ENCODE results near the gene APOBEC3G.
A peak's percentile ranks its signal among the peaks of the same experiment; 100 is the strongest.

Gene APOBEC3G

GRCh38 chr22:39090426-39091064, 13.5 kb downstream of the APOBEC3G start:
- peaks cover 7% of the 10 kb centered on the region for H3K27me3 ChIP-seq (ENCODE audit: insufficient read depth, poor library complexity, severe bottlenecking)
- DNase-seq (ENCODE audit: low read depth in 1 of 2, low spot score in 1 of 2) = no peak
- TF ChIP-seq GABPA (IDR thresholded peaks at IDR 0.05; ENCODE audit: low read depth) (no peak), CTCF (IDR thresholded peaks at IDR 0.05; ENCODE audit: insufficient read depth, low read length) (no peak), POLR2AphosphoS5 (IDR thresholded peaks at IDR 0.05; ENCODE audit: low read depth) (no peak), SPI1 (IDR thresholded peaks at IDR 0.05; ENCODE audit: borderline replicate concordance, low read depth) (no peak)
- TF ChIP-seq, protein P1, sequence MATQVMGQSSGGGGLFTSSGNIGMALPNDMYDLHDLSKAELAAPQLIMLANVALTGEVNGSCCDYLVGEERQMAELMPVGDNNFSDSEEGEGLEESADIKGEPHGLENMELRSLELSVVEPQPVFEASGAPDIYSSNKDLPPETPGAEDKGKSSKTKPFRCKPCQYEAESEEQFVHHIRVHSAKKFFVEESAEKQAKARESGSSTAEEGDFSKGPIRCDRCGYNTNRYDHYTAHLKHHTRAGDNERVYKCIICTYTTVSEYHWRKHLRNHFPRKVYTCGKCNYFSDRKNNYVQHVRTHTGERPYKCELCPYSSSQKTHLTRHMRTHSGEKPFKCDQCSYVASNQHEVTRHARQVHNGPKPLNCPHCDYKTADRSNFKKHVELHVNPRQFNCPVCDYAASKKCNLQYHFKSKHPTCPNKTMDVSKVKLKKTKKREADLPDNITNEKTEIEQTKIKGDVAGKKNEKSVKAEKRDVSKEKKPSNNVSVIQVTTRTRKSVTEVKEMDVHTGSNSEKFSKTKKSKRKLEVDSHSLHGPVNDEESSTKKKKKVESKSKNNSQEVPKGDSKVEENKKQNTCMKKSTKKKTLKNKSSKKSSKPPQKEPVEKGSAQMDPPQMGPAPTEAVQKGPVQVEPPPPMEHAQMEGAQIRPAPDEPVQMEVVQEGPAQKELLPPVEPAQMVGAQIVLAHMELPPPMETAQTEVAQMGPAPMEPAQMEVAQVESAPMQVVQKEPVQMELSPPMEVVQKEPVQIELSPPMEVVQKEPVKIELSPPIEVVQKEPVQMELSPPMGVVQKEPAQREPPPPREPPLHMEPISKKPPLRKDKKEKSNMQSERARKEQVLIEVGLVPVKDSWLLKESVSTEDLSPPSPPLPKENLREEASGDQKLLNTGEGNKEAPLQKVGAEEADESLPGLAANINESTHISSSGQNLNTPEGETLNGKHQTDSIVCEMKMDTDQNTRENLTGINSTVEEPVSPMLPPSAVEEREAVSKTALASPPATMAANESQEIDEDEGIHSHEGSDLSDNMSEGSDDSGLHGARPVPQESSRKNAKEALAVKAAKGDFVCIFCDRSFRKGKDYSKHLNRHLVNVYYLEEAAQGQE (IDR thresholded peaks at IDR 0.05; ENCODE audit: insufficient replicate concordance, low read depth) = no peak
- no peak overlapping the region for H3K4me3 ChIP-seq (replicated peaks; ENCODE audit: insufficient read depth, low read length)
- no peak overlapping the region for H3K27ac ChIP-seq (replicated peaks)

GRCh38 chr22:39091126-39092081, 14.3 kb downstream of the APOBEC3G start:
- H3K27me3 ChIP-seq (ENCODE audit: insufficient read depth, poor library complexity, severe bottlenecking) = peaks cover 8% of the 10 kb centered on the region
- no peak overlapping the region for H3K27ac ChIP-seq (replicated peaks)
- DNase-seq (ENCODE audit: low read depth in 1 of 2, low spot score in 1 of 2) = no peak
- H3K4me3 ChIP-seq (replicated peaks; ENCODE audit: insufficient read depth, low read length) = no peak overlapping the region
- TF ChIP-seq GABPA (IDR thresholded peaks at IDR 0.05; ENCODE audit: low read depth) = no peak
- TF ChIP-seq SPI1 (IDR thresholded peaks at IDR 0.05; ENCODE audit: borderline replicate concordance, low read depth) = no peak
- no peak for TF ChIP-seq CTCF (IDR thresholded peaks at IDR 0.05; ENCODE audit: insufficient read depth, low read length)
- TF ChIP-seq, protein P1 (IDR thresholded peaks at IDR 0.05; ENCODE audit: insufficient replicate concordance, low read depth) = no peak
- no peak for TF ChIP-seq POLR2AphosphoS5 (IDR thresholded peaks at IDR 0.05; ENCODE audit: low read depth)

DNA sequence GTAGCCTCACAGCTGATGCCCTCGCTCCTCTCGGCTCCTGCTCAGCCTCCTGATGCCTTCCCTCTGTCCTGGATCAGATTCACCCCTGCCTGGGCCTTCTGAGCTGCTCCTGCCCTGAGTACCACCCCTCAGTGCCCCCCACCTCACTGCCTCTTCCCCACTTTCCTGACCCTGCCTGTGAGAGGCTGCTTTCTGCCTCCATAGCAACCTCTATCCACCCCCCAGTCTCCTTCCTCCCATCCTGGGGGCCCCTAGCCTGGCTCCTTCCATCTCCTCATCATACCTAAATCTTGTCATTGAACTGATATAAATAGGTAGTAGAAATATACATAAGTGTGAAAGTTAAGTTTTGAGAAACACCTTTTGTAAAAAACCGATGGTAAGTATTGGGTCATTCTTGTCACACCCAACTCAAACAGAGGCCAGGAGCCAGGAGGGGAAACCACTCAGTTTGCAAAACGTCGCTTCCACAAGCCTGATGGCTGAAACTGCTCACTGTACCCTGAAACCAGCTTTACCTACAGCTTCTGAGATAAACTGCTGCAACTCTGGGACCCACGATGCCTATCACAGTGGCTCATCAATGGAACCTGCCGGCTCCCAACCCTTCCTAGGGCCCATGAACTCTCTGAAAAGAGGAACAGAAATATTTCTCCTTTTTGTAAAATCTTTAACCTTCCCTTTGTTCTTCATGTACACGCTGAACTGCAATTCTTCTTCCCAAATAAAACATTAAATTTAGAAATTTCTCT, 15.2 kb downstream of the APOBEC3G start:
- H3K4me3 ChIP-seq (replicated peaks; ENCODE audit: insufficient read depth, low read length) = no peak overlapping the region
- TF ChIP-seq SPI1 (IDR thresholded peaks at IDR 0.05; ENCODE audit: borderline replicate concordance, low read depth) = peak; percentile 63; the same call in 1 of the 2 replicates
- TF ChIP-seq, protein P1 (IDR thresholded peaks at IDR 0.05; ENCODE audit: insufficient replicate concordance, low read depth) = no peak
- no peak for DNase-seq (ENCODE audit: low read depth in 1 of 2, low spot score in 1 of 2)
- peaks cover 8% of the 10 kb centered on the region for H3K27me3 ChIP-seq (ENCODE audit: insufficient read depth, poor library complexity, severe bottlenecking)
- H3K27ac ChIP-seq (replicated peaks) = no peak overlapping the region

Measured in HL-60 (cell line).